Prostate gland (tissue), 2 donors: Measurements from ENCODE around the gene GABARAPL2. TPM values are rescaled to one million over a fixed set of nuclear protein-coding genes. Genes with fewer than 3 reads are reported as not detected.
"Not testable (repeated sequence)": the region's sequence is repeated elsewhere in the genome, so short reads cannot be mapped to it uniquely, and the experiment has no call there.

Source experiments
- DNase-seq: peaks from one replicate; pipeline ENCODE4 v3.0.0-alpha.2; 2019; ENCODE audit warnings: low spot score
- H3K27ac ChIP-seq, 2 donors: fragments of 200-600 bp; sonication (generic); 2 replicates each; pipeline ENCODE4 v1.5.1; 2017 to 2019
- H3K27me3 ChIP-seq: fragments of 200-600 bp; sonication (generic); replicated peaks from 2 replicates; pipeline ENCODE4 v1.5.1; 2019; ENCODE audit not compliant: insufficient read depth
- H3K36me3 ChIP-seq, 2 donors: fragments of 200-600 bp; sonication (generic); 1 replicate in 1 of 2; 2 replicates in 1 of 2; pipeline versions ENCODE4 v1.5.1 to v1.8.1; 2017 to 2019
- H3K4me1 ChIP-seq: fragments of 200-600 bp; sonication (generic); replicated peaks from 2 replicates; pipeline ENCODE4 v1.5.1; 2019
- H3K4me3 ChIP-seq, 2 donors: fragments of 200-600 bp; sonication (generic); 2 replicates each; pipeline ENCODE4 v1.5.1; 2017 to 2019
- H3K9me3 ChIP-seq: fragments of 200-600 bp; sonication (generic); 2 replicates; pipeline ENCODE4 v1.5.1; 2017
- CTCF ChIP-seq, 4 experiments: fragments of 200-600 bp in 2 of 4; fragments of 450-650 bp in 2 of 4; sonication (generic) in 2 of 4; IDR thresholded peaks; 1 replicate in 3 of 4; 2 replicates in 1 of 4; pipeline ENCODE4 v1.5.1; 2016 to 2019; ENCODE audit warnings: antibody characterized with exemption in 4 of 4, mild to moderate bottlenecking in 2 of 4, moderate library complexity in 2 of 4
- POLR2A ChIP-seq: fragments of 450-650 bp; IDR thresholded peaks from one replicate; pipeline ENCODE4 v1.6.1; 2016; ENCODE audit warnings: antibody characterized with exemption, mild to moderate bottlenecking
- POLR2AphosphoS5 ChIP-seq: sonication (generic); formaldehyde crosslinking; IDR thresholded peaks from one replicate; pipeline ENCODE4 v1.6.1; 2017; ENCODE audit warnings: antibody characterized with exemption
- WGBS: methylation state at CpG from one replicate; pipeline ENCODE4 v1.1.5; 2018; 5-methylcytosine and 5-hydroxymethylcytosine counted together
- intact Hi-C: fragments of 100-400 bp; cut with DNase I; formaldehyde crosslinking; loops from one replicate; pipeline ENCODE4 v1.14.2; 2022
- total RNA-seq, 2 donors: library from RNA; depleted of rRNA; stranded (reverse); fragments of >200 nt; gene quantifications; one replicate each; pipeline ENCODE4 v1.1.0, GENCODE V29; 2016

The GABARAPL2 gene
- total RNA-seq, 2 donors from 2014 or later: 107 to 169 TPM

- H3K9me3 ChIP-seq: no peaks in the 10 kb centered on the region
- no peak overlapping the region for H3K27ac ChIP-seq
- no peaks in the 10 kb centered on the region for H3K36me3 ChIP-seq
- intact Hi-C loops: no loop called here
- TF ChIP-seq POLR2AphosphoS5: no peak
- no peak for TF ChIP-seq POLR2A
- no peak for TF ChIP-seq CTCF (IDR thresholded peaks at IDR 0.05)
- no peak for DNase-seq
- H3K4me3 ChIP-seq: no peak overlapping the region
- 60% methylated on average over 5 of the region's 5 CpGs for WGBS
- no peaks in the 10 kb centered on the region for H3K27me3 ChIP-seq
- H3K4me1 ChIP-seq: no peaks in the 10 kb centered on the region
Observed at GRCh38 chr16:75541236-75541635, 24.9 kb upstream of the GABARAPL2 start.

DNA sequence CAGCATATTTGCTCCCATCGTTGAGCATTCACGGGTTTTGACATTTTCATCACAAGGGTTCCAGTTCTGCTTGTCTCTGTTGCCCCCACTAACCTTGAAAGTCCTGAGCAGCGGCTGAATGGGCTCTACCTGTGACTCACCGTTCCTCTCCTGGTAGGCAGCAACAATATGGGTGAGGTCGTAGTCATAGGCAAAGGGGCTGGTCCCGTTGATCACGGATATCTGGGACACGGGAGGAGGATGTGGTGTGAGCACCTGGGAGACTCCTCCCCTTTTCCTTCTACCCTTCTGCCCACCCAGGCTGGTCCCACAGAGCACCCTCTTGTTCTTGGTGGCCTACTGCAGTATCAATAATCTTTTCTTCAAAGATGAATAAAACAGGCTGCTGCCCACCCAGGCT, 23.7 kb upstream of the GABARAPL2 start:
- WGBS: 94% methylated on average over 8 of the region's 8 CpGs
- intact Hi-C loops: not testable (repeated sequence)

DNA sequence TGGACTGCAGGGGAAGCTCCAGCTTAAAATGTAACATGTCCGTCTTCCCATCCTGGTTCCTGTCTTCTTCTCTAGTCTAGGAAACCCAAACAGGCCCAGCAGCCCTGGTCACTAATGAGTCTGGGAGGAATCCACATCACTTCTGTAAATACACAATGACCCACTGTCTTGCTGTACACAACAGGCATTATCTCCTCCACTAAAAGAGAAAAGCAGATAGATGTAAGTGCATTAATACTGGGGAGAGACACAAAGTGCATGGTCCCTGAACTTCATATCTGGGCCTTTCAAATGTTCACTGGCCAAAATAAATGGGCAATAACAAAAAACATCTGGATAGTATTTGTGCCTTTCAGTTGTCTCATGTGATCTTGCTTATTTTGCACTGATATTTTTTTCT, 20.3 kb upstream of the GABARAPL2 start:
- intact Hi-C loops: not testable (repeated sequence)

More for the DNA sequence above, 23.7 kb upstream of the GABARAPL2 start:
- not testable (repeated sequence) for H3K4me3 ChIP-seq, DNase-seq, H3K27ac ChIP-seq, H3K27me3 ChIP-seq, H3K36me3 ChIP-seq, H3K9me3 ChIP-seq, H3K4me1 ChIP-seq

DNA sequence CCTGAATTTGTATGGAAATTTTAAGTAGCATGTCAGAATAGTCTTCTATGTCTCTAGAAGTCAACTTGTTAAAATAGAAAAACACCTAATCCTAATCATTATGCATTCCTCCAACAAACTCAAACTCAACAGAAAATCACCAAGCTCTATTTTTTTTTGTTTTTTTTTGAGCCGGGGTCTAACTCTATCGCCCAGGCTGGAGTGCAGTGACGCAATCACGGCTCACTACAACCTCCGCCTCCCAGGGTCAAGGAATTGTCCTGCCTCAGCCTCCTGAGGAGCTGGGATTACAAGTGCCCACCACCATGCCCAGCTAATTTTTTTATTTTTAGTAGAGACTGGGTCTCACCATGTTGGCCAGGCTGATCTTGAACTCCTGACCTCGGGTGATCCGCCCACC, 19.9 kb upstream of the GABARAPL2 start:
- Histone ChIP-seq H3K4me1 (no peaks in the 10 kb centered on the region), H3K4me3 (no peak overlapping the region), H3K36me3 (no peaks in the 10 kb centered on the region), H3K27ac (no peak overlapping the region), H3K9me3 (no peaks in the 10 kb centered on the region), H3K27me3 (no peaks in the 10 kb centered on the region)
- WGBS: 96% methylated on average over 7 of the region's 7 CpGs
- no peak for TF ChIP-seq POLR2A
- no peak for TF ChIP-seq CTCF (IDR thresholded peaks at IDR 0.05)
- no peak for DNase-seq
- intact Hi-C loops: no loop called here

More for the DNA sequence above, 20.3 kb upstream of the GABARAPL2 start:
- H3K9me3 ChIP-seq, H3K27me3 ChIP-seq, DNase-seq, H3K27ac ChIP-seq, H3K4me1 ChIP-seq, H3K36me3 ChIP-seq, H3K4me3 ChIP-seq: not testable (repeated sequence)
- 100% methylated on average over 1 of the region's 1 CpG for WGBS

- H3K4me3 ChIP-seq, DNase-seq, H3K27ac ChIP-seq, H3K9me3 ChIP-seq, H3K27me3 ChIP-seq, H3K4me1 ChIP-seq, H3K36me3 ChIP-seq, intact Hi-C loops: not testable (repeated sequence)
- WGBS: 92% methylated on average over 9 of the region's 9 CpGs
Observed at GRCh38 chr16:75548456-75548855, 17.7 kb upstream of the GABARAPL2 start.

- H3K27ac ChIP-seq: no peak overlapping the region
- no peaks in the 10 kb centered on the region for H3K9me3 ChIP-seq
- 54% methylated on average over 7 of the region's 7 CpGs for WGBS
- peak; percentile 20 for DNase-seq
- H3K36me3 ChIP-seq: no peaks in the 10 kb centered on the region
- intact Hi-C loops: no loop called here
- H3K4me1 ChIP-seq: no peaks in the 10 kb centered on the region
- H3K27me3 ChIP-seq: no peaks in the 10 kb centered on the region
- no peak overlapping the region for H3K4me3 ChIP-seq
- TF ChIP-seq CTCF (IDR thresholded peaks at IDR 0.05): peak in 2 of 4 experiments; percentile 51 to 53
- TF ChIP-seq POLR2A: no peak
- no peak for TF ChIP-seq POLR2AphosphoS5
Observed at GRCh38 chr16:75550211-75550662, 15.9 kb upstream of the GABARAPL2 start.
